ENCODE results near the gene PTGER3.

PTGER3 gene

GRCh38 chr1:71037829-71038620 is 9.6 kb downstream of the PTGER3 start:
- DNase-seq (ENCODE audit: low spot score in 2 of 2) (no peak), ATAC-seq (peak; percentile 16)
- no peaks in the 10 kb centered on the region for H3K36me3 Mint-ChIP-seq
- H3K27ac Mint-ChIP-seq = no peak overlapping the region
- no peaks in the 10 kb centered on the region for H3K9me3 Mint-ChIP-seq
- H3K4me3 Mint-ChIP-seq = no peak overlapping the region
- peaks cover 5% of the 10 kb centered on the region for H3K4me1 Mint-ChIP-seq

GRCh38 chr1:71037066-71037465 is 10.6 kb downstream of the PTGER3 start:
- ATAC-seq (no peak), DNase-seq (ENCODE audit: low spot score in 2 of 2) (no peak)
- H3K27ac Mint-ChIP-seq = no peak overlapping the region
- H3K9me3 Mint-ChIP-seq = no peaks in the 10 kb centered on the region
- no peak overlapping the region for H3K4me3 Mint-ChIP-seq
- H3K36me3 Mint-ChIP-seq = no peaks in the 10 kb centered on the region
- peaks cover 5% of the 10 kb centered on the region for H3K4me1 Mint-ChIP-seq

- ATAC-seq (no peak), DNase-seq (ENCODE audit: low spot score in 2 of 2) (no peak)
- Mint-ChIP-seq H3K9me3 (no peaks in the 10 kb centered on the region), H3K4me3 (no peak overlapping the region), H3K36me3 (no peaks in the 10 kb centered on the region), H3K4me1 (no peaks in the 10 kb centered on the region), H3K27ac (no peak overlapping the region)
Observed at GRCh38 chr1:71033136-71033535, 14.5 kb downstream of the PTGER3 start.

- Mint-ChIP-seq H3K27ac (no peak overlapping the region), H3K4me3 (no peak overlapping the region), H3K4me1 (no peaks in the 10 kb centered on the region), H3K36me3 (no peaks in the 10 kb centered on the region), H3K9me3 (no peaks in the 10 kb centered on the region)
- DNase-seq (ENCODE audit: low spot score in 2 of 2) = no peak
- ATAC-seq = no peak
Observed at GRCh38 chr1:71031426-71031825, 16.2 kb downstream of the PTGER3 start.

DNA sequence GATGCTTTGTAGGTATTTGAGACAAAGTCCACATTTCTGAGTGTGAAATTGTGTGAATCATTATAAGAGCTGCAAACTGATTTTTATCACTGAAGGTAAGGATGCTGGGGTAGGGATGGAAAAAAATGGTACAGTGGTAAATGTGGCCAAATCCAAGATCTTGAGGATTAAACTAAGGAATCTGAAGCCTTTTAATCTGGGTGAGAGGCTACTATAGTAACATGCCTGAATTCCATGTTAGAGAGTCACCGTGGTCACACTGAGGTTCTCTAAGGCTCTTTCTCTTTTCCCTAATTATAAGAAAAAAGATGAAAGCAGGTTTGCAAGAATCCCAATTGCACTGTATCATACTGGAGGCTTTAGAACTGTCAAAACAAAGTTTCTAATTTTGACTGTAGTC is 17.6 kb downstream of the PTGER3 start:
- H3K9me3 Mint-ChIP-seq = no peaks in the 10 kb centered on the region
- H3K4me3 Mint-ChIP-seq = no peak overlapping the region
- DNase-seq (ENCODE audit: low spot score in 2 of 2) = no peak
- no peak overlapping the region for H3K27ac Mint-ChIP-seq
- H3K4me1 Mint-ChIP-seq = no peaks in the 10 kb centered on the region
- no peaks in the 10 kb centered on the region for H3K36me3 Mint-ChIP-seq
- ATAC-seq = no peak

DNA sequence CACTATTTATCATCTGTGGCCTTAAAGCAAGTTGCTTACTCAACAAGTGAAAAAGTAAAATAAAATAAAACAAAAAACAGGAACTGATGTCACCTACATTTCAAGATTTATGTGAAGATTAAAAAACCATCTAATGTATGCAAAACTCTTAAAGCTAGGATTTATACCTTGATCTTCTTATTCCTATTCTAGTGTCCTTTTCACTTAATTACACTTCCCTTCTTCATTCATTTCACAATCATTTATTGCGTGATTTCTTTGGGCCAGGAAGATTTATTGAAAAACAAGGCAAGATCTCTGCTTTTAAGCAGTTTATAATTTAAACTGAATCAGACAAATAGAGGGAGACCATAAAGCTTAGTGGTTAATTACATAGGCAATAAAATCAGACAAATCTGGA is 18.6 kb downstream of the PTGER3 start:
- Mint-ChIP-seq H3K4me1 (no peaks in the 10 kb centered on the region), H3K9me3 (no peaks in the 10 kb centered on the region), H3K4me3 (no peak overlapping the region), H3K36me3 (no peaks in the 10 kb centered on the region), H3K27ac (no peak overlapping the region)
- DNase-seq (ENCODE audit: low spot score in 2 of 2) (no peak), ATAC-seq (no peak)

DNA sequence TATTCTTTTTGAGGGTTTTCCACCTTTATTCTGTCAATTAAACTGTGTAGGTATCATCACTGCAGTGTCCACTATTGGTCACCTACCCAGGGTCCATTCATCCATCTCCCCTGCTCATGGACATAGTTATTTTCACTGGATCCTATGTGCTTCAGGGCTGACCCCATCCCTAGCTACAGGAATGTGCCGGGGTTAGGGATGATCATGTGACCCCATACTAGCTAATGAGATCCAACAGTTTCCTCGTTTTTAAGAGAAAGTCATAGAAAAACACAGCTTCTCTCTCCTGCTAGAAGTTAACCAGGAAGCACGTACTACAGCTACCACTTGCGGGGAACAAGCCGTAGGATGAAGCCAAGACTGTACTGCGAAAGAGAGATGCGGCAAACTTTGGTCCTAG is 19.6 kb downstream of the PTGER3 start:
- no peak for ATAC-seq
- no peak overlapping the region for H3K4me3 Mint-ChIP-seq
- H3K9me3 Mint-ChIP-seq = no peaks in the 10 kb centered on the region
- no peak for DNase-seq (ENCODE audit: low spot score in 2 of 2)
- H3K4me1 Mint-ChIP-seq = no peaks in the 10 kb centered on the region
- H3K27ac Mint-ChIP-seq = no peak overlapping the region
- no peaks in the 10 kb centered on the region for H3K36me3 Mint-ChIP-seq

GRCh38 chr1:71026093-71026492 is 21.5 kb downstream of the PTGER3 start:
- no peak overlapping the region for H3K27ac Mint-ChIP-seq
- no peaks in the 10 kb centered on the region for H3K36me3 Mint-ChIP-seq
- no peaks in the 10 kb centered on the region for H3K4me1 Mint-ChIP-seq
- no peak for DNase-seq (ENCODE audit: low spot score in 2 of 2)
- no peaks in the 10 kb centered on the region for H3K9me3 Mint-ChIP-seq
- ATAC-seq = no peak
- no peak overlapping the region for H3K4me3 Mint-ChIP-seq

DNA sequence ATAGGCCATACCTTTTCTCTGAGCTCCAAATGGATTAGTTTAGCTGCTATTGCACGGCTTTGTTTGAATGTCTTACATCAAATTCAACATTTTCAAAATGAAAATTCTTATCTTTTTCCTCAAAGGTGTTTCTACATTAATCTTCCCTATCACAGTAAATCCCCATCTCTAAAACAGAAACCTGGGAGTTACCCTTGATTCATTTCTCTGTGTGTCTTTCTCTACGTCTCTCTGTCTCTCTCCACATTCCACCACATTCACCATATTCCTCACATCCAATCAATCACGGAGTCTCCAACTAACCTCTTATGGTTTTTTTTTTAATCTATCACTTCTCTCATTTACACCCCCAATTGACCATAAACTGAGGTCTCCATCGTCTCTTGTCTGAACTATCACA is 24.1 kb downstream of the PTGER3 start:
- Mint-ChIP-seq H3K4me3 (no peak overlapping the region), H3K36me3 (no peaks in the 10 kb centered on the region)
- ATAC-seq = no peak

GRCh38 chr1:71019233-71019969 is 28.2 kb downstream of the PTGER3 start:
- DNase-seq (ENCODE audit: low spot score in 2 of 2) (no peak), ATAC-seq (no peak)
- Mint-ChIP-seq H3K4me1 (no peaks in the 10 kb centered on the region), H3K36me3 (no peaks in the 10 kb centered on the region), H3K4me3 (no peak overlapping the region), H3K27ac (no peak overlapping the region), H3K9me3 (no peaks in the 10 kb centered on the region)

More for the DNA sequence above, 24.1 kb downstream of the PTGER3 start:
- H3K4me1 Mint-ChIP-seq = no peaks in the 10 kb centered on the region
- DNase-seq (ENCODE audit: low spot score in 2 of 2) = no peak
- no peak overlapping the region for H3K27ac Mint-ChIP-seq
- H3K9me3 Mint-ChIP-seq = no peaks in the 10 kb centered on the region

- DNase-seq (ENCODE audit: low spot score in 2 of 2) (no peak), ATAC-seq (no peak)
- Mint-ChIP-seq H3K36me3 (no peaks in the 10 kb centered on the region), H3K9me3 (no peaks in the 10 kb centered on the region), H3K4me1 (no peaks in the 10 kb centered on the region), H3K4me3 (no peak overlapping the region), H3K27ac (no peak overlapping the region)
Observed at GRCh38 chr1:71018791-71019190, 28.8 kb downstream of the PTGER3 start.

- Mint-ChIP-seq H3K36me3 (no peaks in the 10 kb centered on the region), H3K27ac (no peak overlapping the region), H3K9me3 (no peaks in the 10 kb centered on the region), H3K4me1 (no peaks in the 10 kb centered on the region), H3K4me3 (no peak overlapping the region)
- ATAC-seq (no peak), DNase-seq (ENCODE audit: low spot score in 2 of 2) (no peak)
Observed at GRCh38 chr1:71015745-71016144, 31.9 kb downstream of the PTGER3 start.

DNA sequence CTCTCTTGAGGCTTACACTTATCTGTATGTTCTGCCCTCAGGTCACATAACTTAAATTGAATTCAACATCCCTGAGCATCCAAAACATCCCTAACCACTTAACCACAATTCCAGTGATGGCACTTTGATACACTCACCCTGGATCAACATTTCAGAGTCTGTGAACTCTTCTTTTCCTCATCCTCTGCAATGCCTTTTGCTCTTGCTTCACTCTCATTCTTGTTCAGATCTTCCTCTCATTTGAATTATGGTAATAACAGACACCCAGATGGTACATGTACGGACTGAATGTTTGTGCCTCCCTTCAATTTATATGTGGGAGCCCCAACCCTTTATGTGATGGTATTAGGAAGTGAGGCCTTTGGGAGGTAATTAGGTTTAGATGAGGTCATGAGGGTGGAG is 33.4 kb downstream of the PTGER3 start:
- Mint-ChIP-seq H3K4me3 (no peak overlapping the region), H3K36me3 (no peaks in the 10 kb centered on the region), H3K4me1 (no peaks in the 10 kb centered on the region), H3K27ac (no peak overlapping the region), H3K9me3 (no peaks in the 10 kb centered on the region)
- no peak for DNase-seq (ENCODE audit: low spot score in 2 of 2)
- no peak for ATAC-seq

DNA sequence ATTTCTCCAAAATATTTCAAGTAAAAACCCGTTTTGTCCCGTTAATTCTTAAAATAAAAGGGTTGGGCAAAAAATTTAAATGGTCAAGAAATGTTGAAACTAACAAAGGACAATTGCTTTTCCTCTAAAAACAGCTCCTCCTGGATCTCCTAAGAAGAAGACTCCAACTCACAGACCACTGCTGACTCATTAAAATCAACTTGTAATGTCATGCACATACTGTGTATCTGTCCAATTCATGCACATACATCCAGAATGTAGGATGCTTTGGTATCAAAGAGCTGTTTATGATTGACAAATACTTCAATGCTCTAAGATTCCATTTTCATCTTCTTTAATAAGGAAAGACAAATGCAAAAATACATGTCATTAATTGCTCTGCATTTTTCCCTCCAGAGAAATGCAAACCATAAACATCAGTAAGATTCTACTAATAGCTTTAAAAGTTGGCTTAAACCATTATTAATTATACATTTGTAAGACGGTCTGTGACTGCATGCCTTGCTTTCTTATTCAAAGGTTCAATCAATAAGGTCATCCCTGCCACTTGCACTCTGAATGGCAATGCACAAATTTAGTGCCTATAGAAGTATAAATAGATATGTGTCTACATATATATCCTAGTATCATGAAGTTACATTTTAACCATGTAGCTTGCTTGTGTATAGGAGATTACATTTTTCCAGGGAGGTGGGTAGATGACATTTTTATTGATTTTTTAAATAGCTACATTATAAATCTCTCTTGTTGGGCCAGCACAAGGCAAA is 44.7 kb downstream of the PTGER3 start:
- DNase-seq (ENCODE audit: low spot score in 2 of 2) (no peak), ATAC-seq (no peak)
- Mint-ChIP-seq H3K4me3 (no peak overlapping the region), H3K27ac (no peak overlapping the region), H3K36me3 (no peaks in the 10 kb centered on the region), H3K9me3 (no peaks in the 10 kb centered on the region), H3K4me1 (no peaks in the 10 kb centered on the region)

- no peaks in the 10 kb centered on the region for H3K4me1 Mint-ChIP-seq
- DNase-seq (ENCODE audit: low spot score in 2 of 2) (no peak), ATAC-seq (no peak)
- no peaks in the 10 kb centered on the region for H3K9me3 Mint-ChIP-seq
- no peak overlapping the region for H3K4me3 Mint-ChIP-seq
- no peaks in the 10 kb centered on the region for H3K36me3 Mint-ChIP-seq
- no peak overlapping the region for H3K27ac Mint-ChIP-seq
Observed at GRCh38 chr1:71001624-71002023, 46.0 kb downstream of the PTGER3 start.

- no peak overlapping the region for H3K27ac Mint-ChIP-seq
- ATAC-seq (no peak), DNase-seq (ENCODE audit: low spot score in 2 of 2) (no peak)
- no peaks in the 10 kb centered on the region for H3K4me1 Mint-ChIP-seq
- H3K9me3 Mint-ChIP-seq = no peaks in the 10 kb centered on the region
- H3K36me3 Mint-ChIP-seq = no peaks in the 10 kb centered on the region
- no peak overlapping the region for H3K4me3 Mint-ChIP-seq
Observed at GRCh38 chr1:70997793-70998192, 49.8 kb downstream of the PTGER3 start.
